Natural killer cell (primary cell): ENCODE data around the gene PAH. TPM values are rescaled to one million over a fixed set of nuclear protein-coding genes. Genes with fewer than 3 reads are reported as not detected.

Experiments
- ATAC-seq, 3 donors: fragments of 150-1000 bp in 2 of 3; fragments of 200-7000 bp in 1 of 3; cut with Tn5 transposase; 1 replicate in 1 of 3; 2 replicates in 2 of 3; pipeline ENCODE4 v1.10.0; 2021; ENCODE audit warnings: mild to moderate bottlenecking in 2 of 3, moderate library complexity in 2 of 3
- DNase-seq, 2 donors: peaks; one replicate each; pipeline versions ENCODE4 v3.0.0 to v3.0.0-alpha.2; 2013 to 2021; ENCODE audit warnings: mixed read lengths in 1 of 2
- H3K27ac ChIP-seq: one replicate; pipeline ENCODE4 v1.5.1; 2013; ENCODE audit warnings: mild to moderate bottlenecking, low read length
- H3K27me3 ChIP-seq: one replicate; pipeline ENCODE4 v1.6.1; 2013; ENCODE audit warnings: low read length; ENCODE audit not compliant: control insufficient read depth, insufficient read depth
- H3K36me3 ChIP-seq: one replicate; pipeline ENCODE4 v1.6.1; 2013; ENCODE audit warnings: low read length; ENCODE audit not compliant: control insufficient read depth, insufficient read depth
- H3K4me1 ChIP-seq: one replicate; pipeline ENCODE4 v1.6.1; 2013; ENCODE audit warnings: low read length; ENCODE audit not compliant: control insufficient read depth, insufficient read depth
- H3K4me3 ChIP-seq: one replicate; pipeline ENCODE4 v1.5.1; 2013; ENCODE audit warnings: low read length
- H3K9me3 ChIP-seq: one replicate; pipeline ENCODE4 v1.6.1; 2013; ENCODE audit warnings: low read length; ENCODE audit not compliant: control insufficient read depth, insufficient read depth
- H3K27ac Mint-ChIP-seq, 2 donors: one replicate each; pipeline ENCODE4 v1.8.0; 2022; ENCODE audit warnings: mild to moderate bottlenecking in 2 of 2, mixed read lengths in 2 of 2, moderate library complexity in 1 of 2
- H3K27me3 Mint-ChIP-seq, 2 donors: one replicate each; pipeline ENCODE4 v1.8.0; 2022; ENCODE audit warnings: low read depth in 2 of 2, mixed read lengths in 2 of 2
- H3K36me3 Mint-ChIP-seq: one replicate; pipeline ENCODE4 v1.8.0; 2022; ENCODE audit warnings: mixed read lengths
- H3K4me1 Mint-ChIP-seq, 2 donors: one replicate each; pipeline ENCODE4 v1.8.0; 2022; ENCODE audit warnings: mixed read lengths in 2 of 2
- H3K4me3 Mint-ChIP-seq: one replicate; pipeline ENCODE4 v1.8.0; 2022; ENCODE audit warnings: mild to moderate bottlenecking, moderate library complexity, mixed read lengths
- H3K9me3 Mint-ChIP-seq, 2 donors: one replicate each; pipeline ENCODE4 v1.8.0; 2022; ENCODE audit warnings: mixed read lengths in 2 of 2
- WGBS: methylation state at CpG from one replicate; pipeline ENCODE4 v1.1.7; 2013; ENCODE audit warnings: missing lambda C conversion rate; ENCODE audit not compliant: insufficient coverage; 5-methylcytosine and 5-hydroxymethylcytosine counted together
- intact Hi-C: fragments of 100-400 bp; cut with micrococcal nuclease; formaldehyde crosslinking; loops from one replicate; pipeline ENCODE4 v1.14.2; 2022
- total RNA-seq, 4 donors: library from RNA; stranded (reverse); fragments of 120-200 nt in 1 of 4; gene quantifications; one replicate each; pipeline versions ENCODE4 v1.2.3 to v1.2.4, GENCODE V29; 2013 to 2022
- TF ChIP-seq, protein P1 (sequence below): fragments of 200-600 bp; IDR thresholded peaks from one replicate; pipeline ENCODE4 v1.8.0; 2022; ENCODE audit warnings: antibody characterized with exemption

Gene PAH
- total RNA-seq, 3 donors from 2014 or later (not counting 1 experiment from before 2014, with no cell fraction given) = not detected

DNA sequence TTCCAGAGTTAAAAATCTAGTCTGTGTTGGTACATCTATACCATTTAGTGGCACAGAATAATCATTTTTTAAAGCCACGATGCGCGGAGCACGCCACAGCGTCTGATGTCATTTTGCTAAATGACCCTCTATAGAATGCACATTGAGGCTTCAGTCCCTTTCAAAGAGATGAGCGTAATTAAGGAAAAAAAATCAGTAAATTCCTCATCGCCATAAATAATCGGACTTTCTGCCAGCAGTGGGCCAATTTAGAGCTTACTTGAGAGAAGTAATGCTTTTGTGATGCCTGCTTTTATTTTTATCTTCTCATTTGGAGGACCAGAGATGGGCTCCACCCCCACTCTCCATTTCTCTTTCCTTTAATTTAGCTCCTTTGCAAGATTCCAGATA, 44.4 kb upstream of the PAH start:
- H3K27me3 ChIP-seq = peaks cover 40% of the 10 kb centered on the region

GRCh38 chr12:102960766-102961465, 43.9 kb upstream of the PAH start:
- H3K9me3 Mint-ChIP-seq = peaks cover 3 to 4% of the 10 kb centered on the region in 2 donors
- peaks cover 42% of the 10 kb centered on the region for H3K27me3 ChIP-seq
- H3K27ac ChIP-seq = no peak overlapping the region
- intact Hi-C loops = no loop called here
- peaks cover 6% of the 10 kb centered on the region for H3K4me1 ChIP-seq
- ATAC-seq = no peak
- no peaks in the 10 kb centered on the region for H3K4me1 Mint-ChIP-seq
- WGBS = 9% methylated on average over 19 of the region's 19 CpGs
- H3K36me3 Mint-ChIP-seq = no peaks in the 10 kb centered on the region
- no peak overlapping the region for H3K4me3 ChIP-seq
- DNase-seq = no peak
- H3K27ac Mint-ChIP-seq = no peak overlapping the region
- TF ChIP-seq, protein P1, sequence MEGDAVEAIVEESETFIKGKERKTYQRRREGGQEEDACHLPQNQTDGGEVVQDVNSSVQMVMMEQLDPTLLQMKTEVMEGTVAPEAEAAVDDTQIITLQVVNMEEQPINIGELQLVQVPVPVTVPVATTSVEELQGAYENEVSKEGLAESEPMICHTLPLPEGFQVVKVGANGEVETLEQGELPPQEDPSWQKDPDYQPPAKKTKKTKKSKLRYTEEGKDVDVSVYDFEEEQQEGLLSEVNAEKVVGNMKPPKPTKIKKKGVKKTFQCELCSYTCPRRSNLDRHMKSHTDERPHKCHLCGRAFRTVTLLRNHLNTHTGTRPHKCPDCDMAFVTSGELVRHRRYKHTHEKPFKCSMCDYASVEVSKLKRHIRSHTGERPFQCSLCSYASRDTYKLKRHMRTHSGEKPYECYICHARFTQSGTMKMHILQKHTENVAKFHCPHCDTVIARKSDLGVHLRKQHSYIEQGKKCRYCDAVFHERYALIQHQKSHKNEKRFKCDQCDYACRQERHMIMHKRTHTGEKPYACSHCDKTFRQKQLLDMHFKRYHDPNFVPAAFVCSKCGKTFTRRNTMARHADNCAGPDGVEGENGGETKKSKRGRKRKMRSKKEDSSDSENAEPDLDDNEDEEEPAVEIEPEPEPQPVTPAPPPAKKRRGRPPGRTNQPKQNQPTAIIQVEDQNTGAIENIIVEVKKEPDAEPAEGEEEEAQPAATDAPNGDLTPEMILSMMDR = no peak
- H3K36me3 ChIP-seq = no peaks in the 10 kb centered on the region
- H3K4me3 Mint-ChIP-seq = no peak overlapping the region
- peaks cover 3% of the 10 kb centered on the region for H3K9me3 ChIP-seq
- H3K27me3 Mint-ChIP-seq = peaks cover 79 to 83% of the 10 kb centered on the region in 2 donors

More for the DNA sequence above, 44.4 kb upstream of the PAH start:
- Histone ChIP-seq H3K9me3 (peaks cover 3% of the 10 kb centered on the region), H3K36me3 (no peaks in the 10 kb centered on the region), H3K27ac (no peak overlapping the region), H3K4me1 (peaks cover 6% of the 10 kb centered on the region), H3K4me3 (no peak overlapping the region)
- Mint-ChIP-seq H3K9me3 (peaks cover 3 to 4% of the 10 kb centered on the region in 2 donors), H3K27ac (no peak overlapping the region), H3K4me1 (no peaks in the 10 kb centered on the region), H3K4me3 (no peak overlapping the region), H3K36me3 (no peaks in the 10 kb centered on the region), H3K27me3 (peaks cover 76 to 85% of the 10 kb centered on the region in 2 donors)
- ATAC-seq (no peak), DNase-seq (no peak)
- TF ChIP-seq, protein P1 = no peak
- 14% methylated on average over 6 of the region's 8 CpGs for WGBS
- intact Hi-C loops = no loop called here

- peaks cover 12% of the 10 kb centered on the region for H3K36me3 Mint-ChIP-seq
- DNase-seq (no peak), ATAC-seq (no peak)
- H3K27me3 ChIP-seq = peaks cover 39% of the 10 kb centered on the region
- no peak overlapping the region for H3K27ac ChIP-seq
- H3K9me3 Mint-ChIP-seq = peaks cover 2 to 3% of the 10 kb centered on the region in 2 donors
- H3K4me3 ChIP-seq = no peak overlapping the region
- H3K9me3 ChIP-seq = peaks cover 3% of the 10 kb centered on the region
- no peaks in the 10 kb centered on the region for H3K36me3 ChIP-seq
- no peak overlapping the region for H3K4me3 Mint-ChIP-seq
- no peak overlapping the region for H3K27ac Mint-ChIP-seq
- peaks cover 83% of the 10 kb centered on the region in 2 donors for H3K27me3 Mint-ChIP-seq
- 5% methylated on average over 13 of the region's 14 CpGs for WGBS
- TF ChIP-seq, protein P1 = no peak
- intact Hi-C loops = no loop called here
- no peaks in the 10 kb centered on the region for H3K4me1 Mint-ChIP-seq
- H3K4me1 ChIP-seq = peaks cover 6% of the 10 kb centered on the region
Measured at GRCh38 chr12:102959391-102959790, 42.3 kb upstream of the PAH start.

GRCh38 chr12:102958830-102959176, 41.8 kb upstream of the PAH start:
- H3K9me3 ChIP-seq = peaks cover 2% of the 10 kb centered on the region
- Mint-ChIP-seq H3K4me1 (no peaks in the 10 kb centered on the region), H3K4me3 (no peak overlapping the region), H3K9me3 (peaks cover 0 to 2% of the 10 kb centered on the region in 2 donors), H3K36me3 (peaks cover 13% of the 10 kb centered on the region), H3K27me3 (peaks cover 79 to 82% of the 10 kb centered on the region in 2 donors), H3K27ac (no peak overlapping the region)
- 8% methylated on average over 15 of the region's 15 CpGs for WGBS
- H3K27ac ChIP-seq = no peak overlapping the region
- H3K4me3 ChIP-seq = no peak overlapping the region
- intact Hi-C loops = no loop called here
- no peak for ATAC-seq
- peaks cover 42% of the 10 kb centered on the region for H3K27me3 ChIP-seq
- TF ChIP-seq, protein P1 = no peak
- H3K36me3 ChIP-seq = no peaks in the 10 kb centered on the region
- peaks cover 6% of the 10 kb centered on the region for H3K4me1 ChIP-seq
- DNase-seq = no peak
